CD4-positive, alpha-beta memory T cell (primary cell): Measurements from ENCODE around the gene RAG1. TPM values are rescaled to one million over a fixed set of nuclear protein-coding genes. Genes with fewer than 3 reads are reported as not detected.
"Not testable (repeated sequence)": the region's sequence is repeated elsewhere in the genome, so short reads cannot be mapped to it uniquely, and the experiment has no call there.

Source experiments
- CTCF ChIA-PET: fragments of 350-600 bp; sonication (Branson Sonifier 250); formaldehyde crosslinking; loops from one replicate; lab custom pipeline; 2021; ENCODE audit warnings: inconsistent platforms; ENCODE audit not compliant: partially characterized antibody; lab: Charles Lee
- POLR2A ChIA-PET: fragments of 350-600 bp; sonication (Branson Sonifier 250); formaldehyde crosslinking; loops from one replicate; lab custom pipeline; 2021; ENCODE audit not compliant: partially characterized antibody; lab: Charles Lee
- DNase-seq, 5 donors: peaks; one replicate each; pipeline versions ENCODE4 v3.0.0 to v3.0.0-alpha.2; 2020 to 2022; ENCODE audit warnings: mixed read lengths in 1 of 5
- H3K27ac ChIP-seq: one replicate; pipeline ENCODE4 v1.7.0; 2013; ENCODE audit warnings: low read depth, low read length
- H3K27me3 ChIP-seq: 2 replicates; pipeline ENCODE4 v1.7.0; 2013; ENCODE audit warnings: mild to moderate bottlenecking, low read length, moderate library complexity; ENCODE audit not compliant: insufficient read depth
- H3K36me3 ChIP-seq: 2 replicates; pipeline ENCODE4 v1.7.0; 2013; ENCODE audit warnings: mild to moderate bottlenecking, low read length, moderate library complexity; ENCODE audit not compliant: insufficient read depth
- H3K4me1 ChIP-seq: 2 replicates; pipeline ENCODE4 v1.7.0; 2013; ENCODE audit warnings: mild to moderate bottlenecking, low read length, moderate library complexity; ENCODE audit not compliant: insufficient read depth
- H3K4me3 ChIP-seq, 2 donors: one replicate each; pipeline ENCODE4 v1.7.0; 2013; ENCODE audit warnings: low read length in 2 of 2, mild to moderate bottlenecking in 1 of 2
- H3K9me3 ChIP-seq, 2 donors: one replicate each; pipeline ENCODE4 v1.7.0; 2013; ENCODE audit warnings: low read length in 2 of 2, control low read depth in 1 of 2; ENCODE audit not compliant: control insufficient read depth in 1 of 2
- H3K27ac Mint-ChIP-seq, 7 donors: one replicate each; pipeline ENCODE4 v1.8.0; 2020 to 2021; ENCODE audit warnings: mixed read lengths in 7 of 7, mild to moderate bottlenecking in 6 of 7, inconsistent platforms in 3 of 7, moderate library complexity in 3 of 7
- H3K27me3 Mint-ChIP-seq, 2 donors: one replicate each; pipeline ENCODE4 v1.8.0; 2020 to 2021; ENCODE audit warnings: mixed read lengths in 2 of 2
- H3K36me3 Mint-ChIP-seq, 2 donors: one replicate each; pipeline ENCODE4 v1.8.0; 2020 to 2021; ENCODE audit warnings: mixed read lengths in 2 of 2, inconsistent platforms in 1 of 2, mild to moderate bottlenecking in 1 of 2
- H3K4me1 Mint-ChIP-seq, 4 donors: one replicate each; pipeline ENCODE4 v1.8.0; 2020 to 2021; ENCODE audit warnings: mixed read lengths in 4 of 4, mild to moderate bottlenecking in 1 of 4
- H3K4me3 Mint-ChIP-seq, 8 donors: one replicate each; pipeline ENCODE4 v1.8.0; 2020 to 2021; ENCODE audit warnings: mixed read lengths in 8 of 8, mild to moderate bottlenecking in 7 of 8, moderate library complexity in 6 of 8, inconsistent platforms in 3 of 8
- H3K9me3 Mint-ChIP-seq, 8 donors: one replicate each; pipeline ENCODE4 v1.8.0; 2020 to 2021; ENCODE audit warnings: mixed read lengths in 8 of 8, mild to moderate bottlenecking in 5 of 8, inconsistent platforms in 3 of 8, moderate library complexity in 1 of 8
- intact Hi-C: fragments of 100-400 bp; cut with micrococcal nuclease; formaldehyde crosslinking; loops from one replicate; pipeline ENCODE4 v1.15.1; 2023
- polyA plus RNA-seq, 2 donors: library from polyadenylated mRNA; unstranded; fragments of 300-500 nt; fragmentation: Illumina TruSeq; gene quantifications; one replicate each; pipeline ENCODE4 v1.2.3, GENCODE V29; 2021
- total RNA-seq, 2 experiments: library from RNA; stranded (reverse); gene quantifications; one replicate each; pipeline ENCODE4 v1.2.3, GENCODE V29; 2021

The RAG1 gene
- 1 to 10 TPM in 1 of 2 experiments, under 1 TPM in 1; 0.73 to 1.0 TPM for total RNA-seq
- under 1 TPM in 1 of 2 donors, not detected in 1; 0.38 TPM for polyA plus RNA-seq

DNA sequence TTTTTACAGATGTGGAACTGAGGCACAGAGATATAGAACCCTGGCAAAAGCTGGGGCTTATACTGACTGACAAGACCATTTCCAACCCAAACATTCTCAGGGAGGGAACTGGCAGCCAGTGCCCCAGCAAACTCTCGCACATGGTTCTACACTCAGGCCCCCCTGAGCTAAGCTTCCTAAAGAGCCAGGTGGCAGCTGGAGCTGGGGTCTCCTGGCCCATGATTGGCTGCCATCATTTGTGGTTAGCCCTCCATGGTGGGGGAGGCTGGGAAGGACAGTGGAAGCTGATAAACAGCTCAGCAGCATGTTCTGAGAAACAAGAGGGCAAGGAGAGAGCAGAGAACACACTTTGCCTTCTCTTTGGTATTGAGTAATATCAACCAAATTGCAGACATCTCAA lies at the start of gene RAG1:
Gene RAG1 (plus strand): TSS at position 314 of the 400 bp plus-strand sequence. CDS start 5,298 bp downstream, outside the sequence.
- Histone ChIP-seq H3K9me3 (no peaks in the 10 kb centered on the region), H3K36me3 (no peaks in the 10 kb centered on the region), H3K4me3 (no peak within 1 kb of the TSS), H3K4me1 (no peaks in the 10 kb centered on the region), H3K27me3 (peaks cover 7% of the 10 kb centered on the region), H3K27ac (no peak within 1 kb of the TSS)
- Mint-ChIP-seq H3K27me3 (peaks cover 33 to 42% of the 10 kb centered on the region in 2 donors), H3K36me3 (no peaks in the 10 kb centered on the region), H3K9me3 (no peaks in the 10 kb centered on the region), H3K4me1 (peaks cover 3 to 8% (median 6%) of the 10 kb centered on the region in 4 donors), H3K27ac (no peak within 1 kb of the TSS), H3K4me3 (no peak within 1 kb of the TSS)
- DNase-seq = no peak
- POLR2A ChIA-PET = no interaction called here
- intact Hi-C loops = no loop called here
- CTCF ChIA-PET = interaction anchor here (5.4 to 9.8 kb wide), 2 partner anchors 106 to 179 kb away, joined by 43 to 259 read pairs; no protein-coding TSS in a partner anchor

DNA sequence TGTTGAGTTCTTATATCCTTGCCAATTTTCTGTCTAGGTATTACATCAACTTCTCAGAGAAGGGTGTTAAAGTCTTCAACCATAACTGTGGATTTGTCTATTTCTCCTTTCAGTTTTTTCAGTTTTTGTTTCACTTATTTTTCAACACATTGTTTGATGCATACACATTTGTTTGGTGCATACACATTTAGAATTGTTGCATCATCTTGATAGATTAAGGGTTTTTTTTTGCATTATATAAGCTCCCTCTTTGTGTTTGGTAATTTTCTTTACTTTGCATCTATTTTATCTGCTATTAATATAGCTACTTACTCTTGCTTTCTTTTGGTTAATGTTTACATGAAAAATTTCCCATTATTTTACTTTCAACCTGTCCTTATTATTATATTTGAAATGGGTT lies 37.0 kb upstream of the RAG1 start:
- intact Hi-C loops = no loop called here
- Histone ChIP-seq H3K4me1 (no peaks in the 10 kb centered on the region), H3K9me3 (no peaks in the 10 kb centered on the region), H3K4me3 (no peak overlapping the region), H3K27ac (no peak overlapping the region), H3K27me3 (no peaks in the 10 kb centered on the region), H3K36me3 (no peaks in the 10 kb centered on the region)
- Mint-ChIP-seq H3K9me3 (peaks cover 0 to 7% (median 1%) of the 10 kb centered on the region in 8 donors), H3K4me1 (no peaks in the 10 kb centered on the region), H3K27ac (no peak overlapping the region), H3K27me3 (peaks cover 13 to 16% of the 10 kb centered on the region in 2 donors), H3K36me3 (peaks cover 0 to 4% of the 10 kb centered on the region in 2 donors), H3K4me3 (no peak overlapping the region)
- ChIA-PET CTCF (interaction anchor here (1.3 kb wide), 1 partner anchor 709 kb away, joined by 3 read pairs; no protein-coding TSS in a partner anchor), POLR2A (no interaction called here)
- no peak for DNase-seq

DNA sequence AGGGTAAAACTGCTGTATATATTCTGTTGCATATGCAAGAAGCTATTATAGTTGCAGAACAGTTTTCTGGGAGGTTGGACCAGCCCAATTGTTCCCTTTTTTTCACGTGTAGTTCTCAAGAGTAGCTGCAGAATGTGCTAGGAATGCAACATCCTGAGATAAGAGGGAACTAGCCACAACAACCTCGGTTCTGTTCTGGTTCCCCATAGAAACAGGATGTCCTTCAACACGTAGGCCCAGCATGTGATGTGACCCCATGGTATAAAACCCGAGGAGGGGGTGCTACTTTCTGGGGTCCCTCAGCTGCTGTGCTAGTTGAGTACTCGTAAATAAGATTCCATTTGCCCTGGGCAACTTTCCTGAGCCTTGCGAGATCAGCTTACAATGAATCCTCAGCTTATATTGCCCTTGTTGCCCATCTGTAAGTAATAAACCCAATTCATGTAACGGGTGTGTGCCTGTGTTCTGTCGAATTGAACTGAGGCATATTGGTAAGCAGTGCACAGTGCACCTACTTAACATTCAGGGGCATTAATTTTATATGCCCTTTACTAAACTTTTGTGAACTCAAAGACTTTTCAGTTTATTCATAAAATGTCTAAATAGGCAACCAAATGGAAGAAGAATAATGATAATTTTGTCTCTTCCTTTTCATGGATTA lies 34.7 kb upstream of the RAG1 start:
- Histone ChIP-seq H3K27me3 (no peaks in the 10 kb centered on the region), H3K4me3 (no peak overlapping the region), H3K27ac (no peak overlapping the region), H3K36me3 (no peaks in the 10 kb centered on the region), H3K9me3 (no peaks in the 10 kb centered on the region), H3K4me1 (no peaks in the 10 kb centered on the region)
- intact Hi-C loops = no loop called here
- Mint-ChIP-seq H3K27ac (no peak overlapping the region), H3K4me3 (no peak overlapping the region), H3K4me1 (no peaks in the 10 kb centered on the region), H3K9me3 (peaks cover 0 to 3% (median 0%) of the 10 kb centered on the region in 8 donors), H3K27me3 (peaks cover 2 to 12% of the 10 kb centered on the region in 2 donors), H3K36me3 (peaks cover 0 to 4% of the 10 kb centered on the region in 2 donors)
- DNase-seq = no peak
- ChIA-PET POLR2A (no interaction called here), CTCF (no interaction called here)

DNA sequence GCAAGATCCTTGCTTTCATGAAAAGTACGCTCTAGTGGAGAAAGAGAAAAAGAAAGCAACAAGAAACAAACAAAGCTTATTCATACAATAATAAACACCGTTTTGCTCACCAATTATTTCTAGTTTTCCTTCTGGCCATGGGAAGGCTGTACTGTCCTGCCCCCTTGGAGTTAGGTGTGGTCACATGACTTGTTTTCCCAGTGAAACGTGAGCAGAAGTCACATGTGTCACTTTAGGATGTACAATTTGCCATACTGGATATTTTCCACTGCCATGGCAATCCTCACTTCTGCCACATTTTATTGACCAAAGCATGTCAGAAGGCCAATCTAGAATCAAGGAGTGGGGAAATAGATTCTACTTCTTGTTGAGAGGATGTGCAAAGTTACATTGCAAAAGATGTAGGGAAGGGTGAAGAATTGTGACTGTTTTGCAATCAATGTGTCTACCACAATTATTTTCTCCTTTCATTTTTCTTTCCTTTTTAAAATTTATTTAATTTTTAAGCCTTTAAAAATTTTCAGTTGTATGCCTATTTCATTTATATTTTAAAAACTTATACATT lies 33.4 kb upstream of the RAG1 start:
- no peaks in the 10 kb centered on the region for H3K9me3 ChIP-seq
- Mint-ChIP-seq H3K27ac (no peak overlapping the region), H3K4me1 (no peaks in the 10 kb centered on the region), H3K4me3 (no peak overlapping the region), H3K36me3 (no peaks in the 10 kb centered on the region), H3K9me3 (peaks cover 0 to under 1% (median 0%) of the 10 kb centered on the region in 8 donors), H3K27me3 (peaks cover 2 to 7% of the 10 kb centered on the region in 2 donors)
- H3K27me3 ChIP-seq = no peaks in the 10 kb centered on the region
- no peaks in the 10 kb centered on the region for H3K4me1 ChIP-seq
- H3K4me3 ChIP-seq = no peak overlapping the region
- DNase-seq = no peak
- ChIA-PET POLR2A (no interaction called here), CTCF (no interaction called here)
- intact Hi-C loops = no loop called here
- H3K36me3 ChIP-seq = no peaks in the 10 kb centered on the region
- H3K27ac ChIP-seq = no peak overlapping the region

DNA sequence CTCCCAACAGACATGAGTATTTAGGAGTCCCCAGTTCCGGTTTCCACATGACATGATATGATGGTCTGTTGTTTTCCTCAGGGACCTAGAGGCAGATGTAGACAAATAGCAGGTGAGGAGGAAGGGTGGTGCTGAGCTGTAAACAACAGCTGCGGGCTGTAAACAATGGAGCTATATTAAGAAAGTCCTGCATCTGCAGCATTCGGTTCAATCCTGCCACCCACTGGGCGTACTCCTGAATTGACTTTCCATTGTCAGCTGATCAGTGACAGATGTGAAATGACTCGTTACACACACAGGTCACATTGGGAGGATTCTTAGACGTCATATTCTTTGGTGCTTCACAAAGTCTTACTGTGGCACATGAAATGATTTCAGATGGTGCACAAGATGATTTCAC lies 26.8 kb upstream of the RAG1 start:
- H3K9me3 Mint-ChIP-seq = peaks cover 0 to 1% (median 0%) of the 10 kb centered on the region in 8 donors
- peak in 2 of 5 donors; percentile 8 to 13 for DNase-seq
- Histone ChIP-seq H3K36me3 (no peaks in the 10 kb centered on the region), H3K4me3 (no peak overlapping the region), H3K27ac (no peak overlapping the region), H3K4me1 (no peaks in the 10 kb centered on the region), H3K27me3 (no peaks in the 10 kb centered on the region), H3K9me3 (no peaks in the 10 kb centered on the region)
- H3K36me3 Mint-ChIP-seq = no peaks in the 10 kb centered on the region
- H3K4me3 Mint-ChIP-seq = no peak overlapping the region
- H3K27me3 Mint-ChIP-seq = peaks cover 13 to 16% of the 10 kb centered on the region in 2 donors
- ChIA-PET POLR2A (no interaction called here), CTCF (interaction anchor here (0.7 to 0.9 kb wide), 2 partner anchors 48 to 249 kb away, joined by 3 to 4 read pairs; no protein-coding TSS in a partner anchor)
- intact Hi-C loops = no loop called here
- H3K4me1 Mint-ChIP-seq = peaks cover 0 to 5% (median 0%) of the 10 kb centered on the region in 4 donors
- H3K27ac Mint-ChIP-seq = no peak overlapping the region

DNA sequence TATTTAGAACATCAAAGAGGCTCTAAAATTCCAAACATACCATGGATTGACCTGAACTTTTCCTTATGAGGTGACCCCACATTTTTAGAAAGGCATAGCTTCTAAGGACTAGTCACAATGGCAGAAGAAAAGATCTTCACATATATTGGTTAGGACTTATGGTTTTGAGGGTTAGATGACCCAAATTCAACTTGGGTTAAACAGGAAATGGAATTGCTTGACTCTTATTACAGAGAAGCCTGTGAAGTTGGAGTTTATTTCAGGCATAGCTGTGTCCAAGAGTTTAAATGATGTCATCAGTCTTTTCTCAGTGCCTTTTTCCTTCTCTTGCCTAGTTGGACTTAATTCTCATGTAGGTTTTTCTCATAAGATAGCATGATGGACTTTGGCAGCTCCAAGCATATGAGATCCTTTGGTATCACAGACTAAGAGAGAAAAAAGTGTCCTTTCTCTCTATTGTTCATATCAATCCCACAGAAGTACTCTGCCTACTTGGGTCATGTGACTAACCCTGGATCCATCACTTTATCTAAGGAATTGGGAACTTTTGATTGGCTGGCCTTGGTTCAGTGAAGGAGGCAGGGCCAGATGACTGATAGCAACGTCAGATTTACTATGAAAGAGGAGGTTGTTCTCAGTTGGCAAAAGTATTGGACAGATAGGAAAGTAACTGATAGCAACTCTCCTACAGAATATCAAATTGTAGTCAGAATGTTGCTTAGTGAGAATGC lies 17.3 kb upstream of the RAG1 start:
- intact Hi-C loops = no loop called here
- H3K4me1 Mint-ChIP-seq = peaks cover 12 to 24% (median 18%) of the 10 kb centered on the region in 4 donors
- Histone ChIP-seq H3K36me3 (no peaks in the 10 kb centered on the region), H3K4me1 (peaks cover 9% of the 10 kb centered on the region), H3K4me3 (no peak overlapping the region), H3K27ac (no peak overlapping the region), H3K27me3 (no peaks in the 10 kb centered on the region), H3K9me3 (no peaks in the 10 kb centered on the region)
- peaks cover 0 to 16% (median 2%) of the 10 kb centered on the region in 8 donors for H3K9me3 Mint-ChIP-seq
- ChIA-PET CTCF (interaction anchor here (1.0 kb wide), 1 partner anchor 10 kb away, joined by 3 read pairs; no protein-coding TSS in a partner anchor), POLR2A (no interaction called here)
- H3K27ac Mint-ChIP-seq = peak overlapping the region in 2 of 7 donors; percentile 13 to 29
- H3K36me3 Mint-ChIP-seq = no peaks in the 10 kb centered on the region
- peak overlapping the region in 4 of 8 donors; percentile 4 to 37 (median 18) for H3K4me3 Mint-ChIP-seq
- DNase-seq = no peak
- peaks cover 5 to 8% of the 10 kb centered on the region in 2 donors for H3K27me3 Mint-ChIP-seq

DNA sequence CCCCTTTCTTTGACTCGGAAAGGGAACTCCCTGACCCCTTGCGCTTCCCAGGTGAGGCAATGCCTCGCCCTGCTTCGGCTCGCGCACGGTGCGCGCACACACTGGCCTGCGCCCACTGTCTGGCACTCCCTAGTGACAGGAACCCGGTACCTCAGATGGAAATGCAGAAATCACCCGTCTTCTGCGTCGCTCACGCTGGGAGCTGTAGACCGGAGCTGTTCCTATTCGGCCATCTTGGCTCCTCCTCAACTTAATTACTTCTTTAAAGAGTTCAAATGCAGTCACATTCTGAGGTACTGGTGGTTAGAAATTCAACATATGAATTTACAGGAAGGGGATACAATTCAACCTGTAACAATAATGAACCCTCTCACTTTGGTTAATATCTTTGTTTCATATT lies 10.4 kb upstream of the RAG1 start:
- Mint-ChIP-seq H3K4me1 (peaks cover 14 to 27% (median 19%) of the 10 kb centered on the region in 4 donors), H3K4me3 (peak overlapping the region in 3 of 8 donors; percentile 15 to 32 (median 23)), H3K9me3 (peaks cover 0 to 26% (median 8%) of the 10 kb centered on the region in 8 donors), H3K27ac (peak overlapping the region in 2 of 7 donors; percentile 29 to 54)
- DNase-seq, POLR2A ChIA-PET, H3K27me3 ChIP-seq, CTCF ChIA-PET, H3K27me3 Mint-ChIP-seq, H3K9me3 ChIP-seq, H3K4me1 ChIP-seq, H3K27ac ChIP-seq, H3K36me3 Mint-ChIP-seq, H3K4me3 ChIP-seq, H3K36me3 ChIP-seq, intact Hi-C loops: not testable (repeated sequence)
